ENCODE measurements around the gene DNAJC18.

The DNAJC18 gene

DNA sequence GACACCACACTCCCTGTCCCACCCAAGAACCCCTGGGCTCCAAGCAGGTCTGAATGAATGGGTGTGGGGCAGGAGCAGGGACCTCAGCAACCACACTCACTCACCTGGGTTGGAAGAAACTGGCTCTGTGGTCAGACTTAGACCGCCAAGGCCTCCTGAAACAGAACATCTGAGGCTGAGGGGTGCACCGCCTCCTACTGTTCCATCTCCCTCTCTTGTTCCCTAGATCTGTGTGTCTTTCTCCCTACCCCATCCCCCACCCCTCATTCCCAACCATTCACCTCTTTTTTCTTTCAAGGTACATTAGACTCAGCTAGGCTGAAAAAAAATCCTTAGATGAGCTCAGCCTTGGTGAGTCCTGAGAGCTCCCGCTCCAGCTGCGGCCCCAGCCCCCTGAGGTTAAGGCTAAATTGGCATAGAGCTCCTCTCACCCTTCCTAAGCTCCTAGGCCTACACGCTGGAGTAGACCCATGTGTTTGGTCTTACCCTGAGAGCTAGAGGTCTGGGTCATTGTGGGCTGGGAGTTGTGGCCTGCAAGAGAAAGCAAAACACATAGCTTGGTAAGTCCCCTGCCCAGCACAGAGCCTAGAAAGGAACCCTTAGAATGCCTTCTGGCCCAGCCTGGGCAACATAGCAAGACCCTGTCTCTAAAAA lies 18.5 kb upstream of the DNAJC18 start:
- H3K27ac ChIP-seq (ENCODE audit: low read depth, low read length) = no peak overlapping the region
- no peak overlapping the region for H3K9ac ChIP-seq (ENCODE audit: low read length)
- H3K4me3 ChIP-seq (ENCODE audit: low read length) = no peak overlapping the region

DNA sequence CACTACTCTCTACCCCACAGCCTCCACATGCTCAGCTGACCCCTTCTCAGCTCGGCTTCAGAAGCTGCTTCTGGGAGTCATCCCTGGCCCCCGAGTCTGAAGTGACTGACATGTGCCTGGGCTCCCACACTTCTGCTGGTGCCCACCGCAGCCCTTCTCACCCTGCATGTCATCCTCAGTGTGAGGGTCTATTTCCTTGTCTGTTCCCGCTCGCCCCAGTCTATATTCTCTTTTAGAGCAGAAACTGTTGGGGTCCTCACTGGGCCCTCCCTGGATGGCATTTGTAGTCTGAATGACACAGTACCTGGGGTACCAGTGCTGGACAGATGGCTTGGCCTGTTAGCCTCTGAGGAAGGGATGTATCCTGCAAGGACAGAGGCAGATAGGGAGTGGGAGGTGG lies 17.9 kb upstream of the DNAJC18 start:
- no peak overlapping the region for H3K4me3 ChIP-seq (ENCODE audit: low read length)
- no peaks in the 10 kb centered on the region for H3K4me1 ChIP-seq (ENCODE audit: control insufficient read depth, insufficient read depth, low read length)
- H3K27me3 ChIP-seq (ENCODE audit: control insufficient read depth, insufficient read depth, low read length) = no peaks in the 10 kb centered on the region
- no peak overlapping the region for H3K27ac ChIP-seq (ENCODE audit: low read depth, low read length)
- no peak overlapping the region for H3K9ac ChIP-seq (ENCODE audit: low read length)
- no peaks in the 10 kb centered on the region for H3K36me3 ChIP-seq (ENCODE audit: control insufficient read depth, insufficient read depth, low read length)

More for the DNA sequence above, 18.5 kb upstream of the DNAJC18 start:
- H3K4me1 ChIP-seq (ENCODE audit: control insufficient read depth, insufficient read depth, low read length) = no peaks in the 10 kb centered on the region
- no peaks in the 10 kb centered on the region for H3K36me3 ChIP-seq (ENCODE audit: control insufficient read depth, insufficient read depth, low read length)
- no peaks in the 10 kb centered on the region for H3K27me3 ChIP-seq (ENCODE audit: control insufficient read depth, insufficient read depth, low read length)

DNA sequence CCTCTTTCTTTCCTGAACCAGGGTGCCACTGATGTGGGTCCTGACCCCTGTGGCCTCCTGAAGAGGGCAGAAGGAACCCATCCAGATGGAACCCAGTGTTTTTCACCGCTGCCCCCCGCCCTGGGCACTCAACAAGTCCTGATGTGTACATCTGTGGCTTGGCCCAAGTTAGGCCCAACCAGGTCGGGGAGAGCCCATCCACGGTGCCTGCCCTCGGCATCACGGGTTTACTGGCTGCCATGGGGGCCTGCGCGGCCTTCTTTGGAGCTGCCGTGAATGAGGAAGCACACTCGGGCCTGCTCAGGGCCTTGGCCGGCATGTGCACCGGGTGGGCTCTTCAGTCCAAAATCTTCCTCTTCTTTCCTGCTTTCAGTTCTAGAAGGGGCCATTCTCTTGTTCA lies 17.5 kb upstream of the DNAJC18 start:
- no peaks in the 10 kb centered on the region for H3K36me3 ChIP-seq (ENCODE audit: control insufficient read depth, insufficient read depth, low read length)
- H3K9ac ChIP-seq (ENCODE audit: low read length) = no peak overlapping the region
- no peaks in the 10 kb centered on the region for H3K4me1 ChIP-seq (ENCODE audit: control insufficient read depth, insufficient read depth, low read length)
- no peak overlapping the region for H3K27ac ChIP-seq (ENCODE audit: low read depth, low read length)
- H3K4me3 ChIP-seq (ENCODE audit: low read length) = no peak overlapping the region
- H3K27me3 ChIP-seq (ENCODE audit: control insufficient read depth, insufficient read depth, low read length) = no peaks in the 10 kb centered on the region

DNA sequence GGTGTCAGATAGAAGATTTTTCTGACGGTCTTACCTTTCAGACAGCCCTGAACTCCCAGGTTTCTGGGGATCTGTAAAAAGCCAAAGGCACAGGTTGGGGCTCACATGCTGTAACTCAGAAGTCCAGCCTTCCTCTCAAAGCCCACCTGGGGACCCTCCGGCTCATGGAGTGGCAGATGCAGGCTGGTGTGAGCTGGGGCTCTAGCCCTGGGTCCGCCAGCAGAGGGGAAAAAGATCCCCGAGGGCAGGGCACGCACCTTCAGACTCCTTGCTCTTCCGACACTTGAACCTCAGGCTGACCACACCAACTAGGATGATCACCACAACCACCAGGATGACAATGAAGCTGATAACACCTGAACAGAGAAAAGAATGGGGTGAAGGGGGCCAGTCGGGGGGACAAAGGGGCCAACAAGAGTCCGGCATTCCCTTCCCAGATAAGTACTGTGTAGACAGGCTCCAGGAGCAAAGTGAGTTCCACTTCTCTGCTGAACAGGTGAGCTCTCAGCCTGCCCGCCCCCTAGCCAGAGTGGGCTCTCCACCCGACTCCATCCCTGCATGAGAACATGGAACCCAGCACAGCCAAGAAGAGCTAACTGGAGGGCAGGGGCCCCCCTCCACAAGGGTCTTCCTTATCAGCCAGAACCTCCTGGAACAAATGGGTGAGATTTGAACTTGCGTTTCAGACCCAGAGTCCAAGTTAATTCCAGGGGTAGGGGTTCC lies 15.4 kb upstream of the DNAJC18 start:
- no peaks in the 10 kb centered on the region for H3K36me3 ChIP-seq (ENCODE audit: control insufficient read depth, insufficient read depth, low read length)
- H3K4me1 ChIP-seq (ENCODE audit: control insufficient read depth, insufficient read depth, low read length) = no peaks in the 10 kb centered on the region

DNA sequence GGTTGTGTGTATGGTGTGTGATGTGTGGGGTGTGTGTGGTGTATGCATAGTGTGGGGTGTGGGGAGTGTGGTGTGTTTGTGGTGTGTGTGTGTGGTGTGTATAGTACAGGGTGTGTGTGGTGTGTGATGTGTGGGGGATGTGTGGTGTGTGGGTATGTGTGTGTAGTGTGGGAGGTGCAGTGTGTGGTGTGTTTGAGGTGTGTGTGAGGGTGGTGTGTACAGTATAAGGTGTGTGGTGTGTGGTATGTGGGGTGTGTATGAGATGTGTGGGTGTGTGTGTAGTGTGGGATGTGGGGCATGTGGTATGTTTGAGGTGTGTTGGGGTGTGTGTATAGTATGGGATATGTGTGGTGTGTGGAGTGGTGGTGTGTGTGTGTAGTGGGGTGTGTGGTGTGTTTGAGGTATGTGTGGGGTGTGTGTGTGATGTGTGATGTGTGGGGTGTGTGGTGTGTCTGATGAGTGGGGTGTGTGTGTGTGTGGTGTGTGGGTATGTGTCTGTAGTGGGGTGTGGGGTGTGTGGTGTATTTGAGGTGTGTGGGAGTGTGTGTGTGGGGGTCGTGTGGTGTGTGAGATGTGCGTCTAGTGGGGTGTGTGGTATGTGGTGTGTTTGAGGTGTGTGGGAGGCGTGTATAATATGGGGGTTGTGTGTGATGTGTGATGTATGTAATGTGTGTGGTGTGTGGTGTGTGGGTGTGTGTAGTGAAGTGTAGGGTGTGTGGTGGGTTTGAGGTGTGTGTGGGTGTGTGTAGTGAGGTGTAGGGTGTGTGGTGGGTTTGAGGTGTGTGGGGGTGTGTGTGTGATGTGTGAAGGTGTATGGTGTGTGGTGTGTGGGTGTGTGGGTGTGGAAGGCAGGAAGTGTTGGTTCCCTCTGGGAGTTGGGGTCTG lies 14.6 kb upstream of the DNAJC18 start:
- H3K36me3 ChIP-seq (ENCODE audit: control insufficient read depth, insufficient read depth, low read length) = no peaks in the 10 kb centered on the region
- H3K27ac ChIP-seq (ENCODE audit: low read depth, low read length) = no peak overlapping the region
- no peak overlapping the region for H3K9ac ChIP-seq (ENCODE audit: low read length)
- H3K27me3 ChIP-seq (ENCODE audit: control insufficient read depth, insufficient read depth, low read length) = no peaks in the 10 kb centered on the region
- no peak overlapping the region for H3K4me3 ChIP-seq (ENCODE audit: low read length)
- H3K4me1 ChIP-seq (ENCODE audit: control insufficient read depth, insufficient read depth, low read length) = no peaks in the 10 kb centered on the region

More for the DNA sequence above, 15.4 kb upstream of the DNAJC18 start:
- no peaks in the 10 kb centered on the region for H3K27me3 ChIP-seq (ENCODE audit: control insufficient read depth, insufficient read depth, low read length)
- no peak overlapping the region for H3K27ac ChIP-seq (ENCODE audit: low read depth, low read length)
- no peak overlapping the region for H3K9ac ChIP-seq (ENCODE audit: low read length)
- no peak overlapping the region for H3K4me3 ChIP-seq (ENCODE audit: low read length)

DNA sequence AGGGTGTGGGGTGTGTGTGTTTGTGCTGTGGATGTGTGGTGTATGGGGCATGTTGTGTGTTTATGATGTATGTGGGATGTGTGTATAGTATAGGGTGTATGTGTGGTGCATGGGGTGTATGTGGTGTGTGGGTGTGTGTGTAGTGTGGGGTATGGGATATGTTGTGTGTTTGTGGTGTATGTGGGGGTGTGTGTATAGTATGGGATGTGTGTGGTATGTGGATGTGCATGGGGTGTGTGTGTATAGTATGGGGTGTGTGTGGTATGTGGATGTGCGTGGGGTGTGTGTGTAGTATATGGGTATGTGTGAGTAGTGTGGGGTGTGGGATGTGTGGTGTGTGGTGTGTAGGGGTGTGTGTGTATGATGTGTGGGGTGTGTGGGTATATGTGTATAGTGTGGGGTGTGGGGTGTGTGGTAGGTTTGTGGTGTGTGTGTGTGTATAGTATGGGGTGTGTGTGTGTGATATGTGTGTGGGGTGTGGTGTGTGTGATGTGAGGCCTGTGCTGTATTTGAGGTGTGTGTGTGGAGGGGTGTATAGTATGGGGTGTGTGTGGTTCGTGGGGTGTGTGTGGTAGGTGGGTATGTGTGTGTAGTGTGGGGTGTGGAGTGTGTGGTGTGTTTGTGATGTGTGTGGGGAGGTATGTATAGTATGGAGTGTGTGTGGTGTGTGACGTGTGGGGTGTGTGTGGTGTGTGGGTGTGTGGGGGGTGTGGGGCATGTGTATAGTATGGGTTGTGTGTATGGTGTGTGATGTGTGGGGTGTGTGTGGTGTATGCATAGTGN lies 12.7 kb upstream of the DNAJC18 start:
- Histone ChIP-seq H3K27me3 (ENCODE audit: control insufficient read depth, insufficient read depth, low read length) (no peaks in the 10 kb centered on the region), H3K9ac (ENCODE audit: low read length) (no peak overlapping the region), H3K27ac (ENCODE audit: low read depth, low read length) (no peak overlapping the region), H3K36me3 (ENCODE audit: control insufficient read depth, insufficient read depth, low read length) (no peaks in the 10 kb centered on the region), H3K4me3 (ENCODE audit: low read length) (no peak overlapping the region), H3K4me1 (ENCODE audit: control insufficient read depth, insufficient read depth, low read length) (no peaks in the 10 kb centered on the region)

DNA sequence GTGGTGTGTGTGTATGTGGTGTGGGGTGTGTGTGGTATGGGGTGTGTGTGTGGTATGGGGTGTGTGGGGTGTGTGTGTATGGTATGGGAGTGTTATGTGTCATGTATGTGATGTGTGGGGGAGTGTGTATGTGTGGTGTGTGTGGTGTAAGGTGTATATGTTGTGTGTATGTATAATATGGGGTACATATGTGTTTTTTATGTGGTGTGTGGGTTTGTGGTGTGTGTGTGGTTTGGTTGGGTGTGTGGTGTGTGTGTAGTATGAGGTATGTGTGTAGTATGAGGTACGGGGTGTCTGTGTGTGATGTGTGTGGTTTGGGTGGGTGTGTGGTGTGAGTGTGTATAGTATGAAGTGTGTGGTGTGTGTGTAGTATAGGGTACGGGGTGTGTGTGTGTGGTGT lies 11.9 kb upstream of the DNAJC18 start:
- Histone ChIP-seq H3K27ac (ENCODE audit: low read depth, low read length) (no peak overlapping the region), H3K27me3 (ENCODE audit: control insufficient read depth, insufficient read depth, low read length) (no peaks in the 10 kb centered on the region), H3K4me1 (ENCODE audit: control insufficient read depth, insufficient read depth, low read length) (no peaks in the 10 kb centered on the region), H3K4me3 (ENCODE audit: low read length) (no peak overlapping the region), H3K9ac (ENCODE audit: low read length) (no peak overlapping the region), H3K36me3 (ENCODE audit: control insufficient read depth, insufficient read depth, low read length) (no peaks in the 10 kb centered on the region)

DNA sequence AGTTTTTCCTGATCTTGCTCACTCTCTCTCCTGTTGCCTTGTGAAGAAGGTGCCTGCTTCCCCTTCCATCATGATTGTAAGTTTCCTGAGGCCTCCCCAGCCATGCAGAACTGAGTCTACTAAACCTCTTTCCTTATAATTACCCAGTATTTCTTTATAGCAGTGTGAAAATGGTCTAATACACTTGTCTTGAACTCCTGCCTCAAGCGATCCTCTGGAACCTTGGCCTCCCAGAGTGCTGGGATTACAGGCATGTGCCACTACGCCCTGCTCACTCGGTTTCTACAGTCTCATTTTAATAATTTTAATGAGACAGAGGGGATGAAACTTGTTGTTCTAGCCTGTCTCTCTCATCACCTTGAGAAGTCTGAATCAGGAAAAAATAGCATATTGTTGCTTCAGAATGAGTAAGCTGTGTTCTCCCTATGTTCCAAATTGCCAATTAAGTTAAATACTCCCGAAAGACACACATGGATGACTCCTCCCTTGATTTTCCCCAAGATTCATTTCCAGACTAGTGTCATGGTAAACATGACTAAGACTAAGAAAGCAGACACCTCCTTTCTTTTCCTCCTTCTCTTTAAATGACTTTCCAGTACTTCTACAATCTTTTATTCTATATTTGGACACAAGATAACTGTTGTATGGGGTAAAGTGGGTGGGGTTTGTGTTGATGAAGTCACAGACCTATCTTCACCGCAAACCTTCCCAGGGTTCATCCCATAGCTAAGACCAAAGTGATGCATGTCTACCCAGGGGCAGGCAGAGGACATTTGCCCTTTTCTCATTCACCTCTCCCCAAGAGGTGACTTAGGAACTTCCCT lies 7.8 kb upstream of the DNAJC18 start:
- no peaks in the 10 kb centered on the region for H3K27me3 ChIP-seq (ENCODE audit: control insufficient read depth, insufficient read depth, low read length)
- no peak overlapping the region for H3K9ac ChIP-seq (ENCODE audit: low read length)
- no peak overlapping the region for H3K27ac ChIP-seq (ENCODE audit: low read depth, low read length)
- H3K4me3 ChIP-seq (ENCODE audit: low read length) = no peak overlapping the region
- no peaks in the 10 kb centered on the region for H3K4me1 ChIP-seq (ENCODE audit: control insufficient read depth, insufficient read depth, low read length)
- no peaks in the 10 kb centered on the region for H3K36me3 ChIP-seq (ENCODE audit: control insufficient read depth, insufficient read depth, low read length)

DNA sequence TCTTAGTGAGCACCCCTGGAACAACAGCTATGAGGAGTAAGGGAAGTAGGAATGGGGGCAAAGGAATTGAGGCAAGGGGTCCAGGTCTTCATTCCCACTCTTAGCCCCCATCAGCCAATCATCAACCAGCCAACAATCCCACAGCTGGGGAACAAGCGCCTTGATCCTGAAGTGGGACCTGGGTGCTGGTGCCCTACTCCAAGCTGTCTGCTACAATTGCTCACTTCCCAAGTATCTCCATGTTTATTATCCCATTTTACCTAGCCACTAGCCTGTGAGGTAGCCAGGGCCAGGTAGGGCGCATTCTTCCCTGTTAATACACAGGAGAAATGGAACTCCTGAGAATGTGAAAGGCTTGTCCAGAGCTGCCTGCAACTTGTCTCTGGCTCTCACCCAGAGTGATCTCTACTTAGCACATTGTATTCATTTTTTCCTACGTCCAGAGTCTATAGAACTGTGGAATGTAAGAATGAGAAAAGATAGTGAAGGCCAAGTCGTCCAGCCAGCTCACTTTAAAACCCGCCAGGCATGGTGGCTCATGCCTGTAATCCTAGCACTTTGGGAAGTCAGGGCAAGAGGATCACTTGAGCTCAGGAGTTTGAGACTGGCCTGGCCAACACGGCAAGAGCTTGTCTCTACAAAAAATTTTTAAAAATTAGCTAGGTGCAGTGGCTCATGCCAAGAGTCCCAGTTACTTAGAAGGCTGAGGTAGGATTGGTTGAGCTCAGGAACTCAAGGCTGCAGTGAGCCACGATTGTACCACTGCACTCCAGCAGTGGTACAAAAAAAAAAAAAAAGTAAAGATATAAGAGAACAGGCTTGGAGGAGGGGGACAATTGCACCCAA lies 6.2 kb upstream of the DNAJC18 start:
- H3K27ac ChIP-seq (ENCODE audit: low read depth, low read length) = no peak overlapping the region
- no peak overlapping the region for H3K9ac ChIP-seq (ENCODE audit: low read length)
- H3K27me3 ChIP-seq (ENCODE audit: control insufficient read depth, insufficient read depth, low read length) = no peaks in the 10 kb centered on the region
- no peaks in the 10 kb centered on the region for H3K4me1 ChIP-seq (ENCODE audit: control insufficient read depth, insufficient read depth, low read length)
- H3K4me3 ChIP-seq (ENCODE audit: low read length) = no peak overlapping the region
- no peaks in the 10 kb centered on the region for H3K36me3 ChIP-seq (ENCODE audit: control insufficient read depth, insufficient read depth, low read length)

DNA sequence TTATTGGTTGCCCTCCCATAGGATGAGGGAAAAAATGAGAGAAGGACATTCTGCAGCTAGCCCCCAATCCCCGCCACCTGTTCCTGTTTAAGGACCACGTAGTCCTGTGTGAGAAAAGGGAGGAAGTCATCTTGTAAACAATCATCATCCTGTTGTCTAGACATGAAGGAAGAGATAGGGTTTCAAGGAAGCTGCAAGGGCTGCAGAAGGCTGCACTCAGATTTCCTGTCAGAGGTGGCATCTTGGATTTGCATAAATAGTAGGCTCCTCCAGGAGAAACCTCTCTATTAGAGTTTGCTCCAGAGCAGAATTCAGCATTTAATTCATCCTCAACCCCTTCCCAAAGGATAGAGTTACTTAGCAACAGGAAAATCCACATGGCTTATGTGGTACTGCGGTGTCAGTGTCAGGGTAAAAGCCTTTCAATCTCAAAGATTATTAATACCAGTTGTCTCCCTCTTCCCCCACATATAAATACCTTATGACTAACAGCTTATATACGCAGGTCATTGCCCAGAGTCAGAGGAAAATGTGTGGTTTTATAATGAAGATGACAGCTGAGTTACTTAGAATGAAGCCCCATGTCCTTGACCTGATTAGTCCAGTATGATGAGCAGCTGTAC lies 4.6 kb upstream of the DNAJC18 start:
- H3K27ac ChIP-seq (ENCODE audit: low read depth, low read length) = no peak overlapping the region
- H3K27me3 ChIP-seq (ENCODE audit: control insufficient read depth, insufficient read depth, low read length) = no peaks in the 10 kb centered on the region

More for the DNA sequence above, 4.6 kb upstream of the DNAJC18 start:
- Histone ChIP-seq H3K36me3 (ENCODE audit: control insufficient read depth, insufficient read depth, low read length) (no peaks in the 10 kb centered on the region), H3K4me1 (ENCODE audit: control insufficient read depth, insufficient read depth, low read length) (peaks cover 4% of the 10 kb centered on the region), H3K9ac (ENCODE audit: low read length) (no peak overlapping the region), H3K4me3 (ENCODE audit: low read length) (no peak overlapping the region)
